ENCODE measurements around the gene CSTPP1. TPM values are rescaled to one million over a fixed set of nuclear protein-coding genes. Genes with fewer than 3 reads are reported as not detected.

The CSTPP1 gene
- total RNA-seq, 4 donors from 2014 or later: 18.3 to 27.0 (median 24.6) TPM

DNA sequence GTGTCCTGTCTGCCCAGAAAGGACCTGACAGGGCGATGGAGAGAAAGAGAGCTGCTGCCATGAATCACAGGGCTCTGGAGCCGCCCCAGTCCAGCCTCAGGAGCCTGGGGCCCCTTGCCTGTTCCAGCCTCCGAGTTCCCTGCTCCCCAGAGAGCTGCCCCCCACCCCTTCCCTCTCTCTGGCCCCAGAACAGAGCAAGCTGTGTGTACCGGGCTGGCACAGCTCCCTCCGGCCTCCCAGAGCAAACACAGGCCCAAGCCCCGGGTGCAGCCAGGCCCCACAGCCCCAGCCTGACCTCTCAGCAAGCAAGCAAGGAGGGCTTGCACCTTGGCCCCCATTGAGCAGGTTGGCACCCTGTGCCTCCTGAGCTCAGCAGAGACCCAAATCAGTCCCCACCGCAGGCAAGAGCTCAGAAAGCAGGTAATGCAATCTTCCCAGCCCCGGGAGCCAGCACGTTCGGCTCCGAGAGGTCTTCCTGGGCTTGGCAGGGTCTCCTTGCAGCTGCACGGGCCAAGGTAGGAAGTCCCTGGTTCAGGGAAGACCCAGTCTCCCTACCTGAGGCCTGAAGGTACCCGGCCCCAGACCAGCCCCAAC, 248.2 kb downstream of the CSTPP1 start:
- WGBS, 2 donors (ENCODE audit: low coverage in 1 of 2): 38% methylated on average over 11 of the region's 13 CpGs; no CpG with 5 or more reads in 1 of the 2 donors
- H3K4me3 ChIP-seq: peak overlapping the region; percentile 44 to 91 (median 69)
- TF ChIP-seq POLR2AphosphoS5 (IDR thresholded peaks at IDR 0.05) (no peak), POLR2A (IDR thresholded peaks at IDR 0.05) (no peak), EP300 (IDR thresholded peaks at IDR 0.05; ENCODE audit: low read depth) (no peak)
- TF ChIP-seq, protein P1, sequence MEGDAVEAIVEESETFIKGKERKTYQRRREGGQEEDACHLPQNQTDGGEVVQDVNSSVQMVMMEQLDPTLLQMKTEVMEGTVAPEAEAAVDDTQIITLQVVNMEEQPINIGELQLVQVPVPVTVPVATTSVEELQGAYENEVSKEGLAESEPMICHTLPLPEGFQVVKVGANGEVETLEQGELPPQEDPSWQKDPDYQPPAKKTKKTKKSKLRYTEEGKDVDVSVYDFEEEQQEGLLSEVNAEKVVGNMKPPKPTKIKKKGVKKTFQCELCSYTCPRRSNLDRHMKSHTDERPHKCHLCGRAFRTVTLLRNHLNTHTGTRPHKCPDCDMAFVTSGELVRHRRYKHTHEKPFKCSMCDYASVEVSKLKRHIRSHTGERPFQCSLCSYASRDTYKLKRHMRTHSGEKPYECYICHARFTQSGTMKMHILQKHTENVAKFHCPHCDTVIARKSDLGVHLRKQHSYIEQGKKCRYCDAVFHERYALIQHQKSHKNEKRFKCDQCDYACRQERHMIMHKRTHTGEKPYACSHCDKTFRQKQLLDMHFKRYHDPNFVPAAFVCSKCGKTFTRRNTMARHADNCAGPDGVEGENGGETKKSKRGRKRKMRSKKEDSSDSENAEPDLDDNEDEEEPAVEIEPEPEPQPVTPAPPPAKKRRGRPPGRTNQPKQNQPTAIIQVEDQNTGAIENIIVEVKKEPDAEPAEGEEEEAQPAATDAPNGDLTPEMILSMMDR (IDR thresholded peaks at IDR 0.05): no peak
- peak overlapping the region; percentile 80 to 92 (median 89) for H3K27ac ChIP-seq
- peaks cover 46% of the 10 kb centered on the region for H3K27me3 ChIP-seq
- no peaks in the 10 kb centered on the region for H3K9me3 ChIP-seq
- intact Hi-C loops (cut with DNase I; ENCODE audit: low total_unique reads) (no loop called here), in situ Hi-C loops (cut with MboI; ENCODE audit: low pct_ligation_motif_present in 1 of 4, low pct_unique_long_range_greater_than_20kb in 1 of 4, low sequenced_read_pairs in 3 of 4) (loop anchor here in 1 of 4 donors (25.0 kb wide), 1 partner anchor 177 kb away; the partner anchor contains the start of gene MYBPC3)
- H3K36me3 ChIP-seq: no peaks in the 10 kb centered on the region
- H3K4me1 ChIP-seq: peaks cover 10 to 43% (median 34%) of the 10 kb centered on the region in 4 donors
- DNase-seq: no peak

DNA sequence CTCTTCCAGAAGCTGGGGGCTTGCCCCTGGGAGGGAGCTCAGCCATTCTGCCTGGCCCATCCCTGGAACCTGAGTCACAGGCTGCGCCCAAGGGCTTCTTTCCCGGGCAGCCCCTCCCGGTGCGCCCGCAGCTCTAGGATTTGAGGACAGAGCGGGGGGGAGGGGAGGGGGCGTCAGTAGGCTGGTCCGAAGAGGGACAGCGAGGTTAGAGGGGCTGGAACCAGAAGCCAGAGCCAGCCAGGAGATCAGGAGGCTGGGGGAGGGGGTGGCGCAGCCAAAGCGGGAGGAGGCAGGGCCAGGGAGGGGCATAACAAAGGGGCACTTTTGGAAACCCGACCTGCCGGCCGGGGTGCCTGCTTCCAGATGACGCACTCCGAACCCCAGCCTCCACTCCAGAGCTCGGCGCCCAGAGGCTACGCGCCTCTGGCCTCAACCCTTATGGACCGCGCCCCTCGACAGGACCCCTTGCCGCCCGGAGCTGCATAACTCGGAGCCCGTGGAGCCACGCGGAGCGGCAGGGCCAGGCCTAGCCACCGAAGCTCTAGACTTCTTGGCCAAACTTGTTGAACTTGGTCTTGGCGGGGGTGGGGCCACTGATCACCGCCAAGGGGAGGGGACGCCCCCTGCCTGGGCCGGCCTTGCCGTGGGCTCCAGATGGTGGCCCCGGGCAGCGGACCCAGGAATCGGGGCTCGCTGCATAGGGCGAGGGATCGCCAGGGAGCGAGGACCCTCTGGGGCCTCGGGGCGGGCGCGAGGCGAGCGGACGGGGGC, 248.9 kb downstream of the CSTPP1 start:
- intact Hi-C loops (cut with DNase I; ENCODE audit: low total_unique reads): no loop called here
- 20 to 21% methylated on average over 2 to 30 of the region's 50 CpGs for WGBS, 2 donors (ENCODE audit: low coverage in 1 of 2)
- in situ Hi-C loops (cut with MboI; ENCODE audit: low pct_ligation_motif_present in 1 of 4, low pct_unique_long_range_greater_than_20kb in 1 of 4, low sequenced_read_pairs in 3 of 4): loop anchor here in 1 of 4 donors (25.0 kb wide), 1 partner anchor 177 kb away; the partner anchor contains the start of gene MYBPC3
- H3K27ac ChIP-seq: peak overlapping the region; percentile 80 to 92 (median 89)
- peak overlapping the region; percentile 44 to 91 (median 69) for H3K4me3 ChIP-seq
- no peaks in the 10 kb centered on the region for H3K9me3 ChIP-seq
- DNase-seq: peak; percentile 39
- peaks cover 46% of the 10 kb centered on the region for H3K27me3 ChIP-seq
- H3K4me1 ChIP-seq: peaks cover 10 to 43% (median 34%) of the 10 kb centered on the region in 4 donors
- H3K36me3 ChIP-seq: no peaks in the 10 kb centered on the region
- TF ChIP-seq POLR2AphosphoS5 (IDR thresholded peaks at IDR 0.05) (peak; percentile 10 to 54 (median 23)), POLR2A (IDR thresholded peaks at IDR 0.05) (peak; percentile 22), EP300 (IDR thresholded peaks at IDR 0.05; ENCODE audit: low read depth) (no peak)

DNA sequence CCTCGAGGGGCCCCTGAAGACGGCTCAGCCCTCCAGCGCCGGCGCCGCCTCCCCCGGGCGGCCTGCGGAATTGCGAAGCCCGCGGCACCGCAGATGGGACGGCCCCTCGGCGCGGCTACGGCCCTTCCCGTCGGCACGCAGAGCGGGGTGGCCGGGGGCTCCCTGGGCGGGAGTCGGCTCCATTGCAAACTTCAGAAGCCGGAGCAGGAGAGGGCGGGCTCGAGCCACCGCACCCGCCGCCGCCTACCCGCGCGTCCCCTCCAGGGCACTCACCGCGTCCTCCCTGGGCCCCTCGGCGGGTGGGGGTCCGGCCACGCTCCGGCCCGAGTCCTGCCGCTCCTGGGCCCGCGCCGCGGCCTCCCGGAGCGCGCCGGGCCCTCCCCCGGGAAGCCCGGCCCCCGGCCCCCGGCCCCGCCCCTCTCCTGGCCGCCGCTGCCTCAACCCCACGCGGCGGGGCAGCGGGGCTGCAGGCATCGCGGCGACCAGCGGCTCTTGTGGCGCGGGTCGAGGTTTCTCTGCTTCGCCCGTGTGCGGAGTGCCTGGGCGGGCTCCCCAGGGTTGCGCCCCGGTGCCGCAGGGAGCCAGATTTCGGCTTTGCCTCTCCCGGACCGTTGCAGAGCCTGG, 249.6 kb downstream of the CSTPP1 start, which contains the start of gene PACSIN3:
Gene PACSIN3, minus strand, starts transcription at position 359 of the 624 bp plus-strand sequence. CDS start 3,707 bp downstream, outside the sequence.
- Histone ChIP-seq H3K36me3 (no peaks in the 10 kb centered on the region), H3K27me3 (peaks cover 46% of the 10 kb centered on the region), H3K27ac (peak within 1 kb of the TSS; percentile 80 to 92 (median 89)), H3K4me1 (peaks cover 10 to 43% (median 34%) of the 10 kb centered on the region in 4 donors), H3K4me3 (peak within 1 kb of the TSS; percentile 44 to 91 (median 69)), H3K9me3 (no peaks in the 10 kb centered on the region)
- in situ Hi-C loops (cut with MboI; ENCODE audit: low pct_ligation_motif_present in 1 of 4, low pct_unique_long_range_greater_than_20kb in 1 of 4, low sequenced_read_pairs in 3 of 4): loop anchor here in 1 of 4 donors (25.0 kb wide), 1 partner anchor 176 kb away; the partner anchor contains the start of gene MYBPC3
- WGBS, 2 donors (ENCODE audit: low coverage in 1 of 2): 1% methylated on average over 36 of the region's 80 CpGs; no CpG with 5 or more reads in 1 of the 2 donors
- intact Hi-C loops (cut with DNase I; ENCODE audit: low total_unique reads): no loop called here
- TF ChIP-seq EP300 (IDR thresholded peaks at IDR 0.05; ENCODE audit: low read depth): no peak
- TF ChIP-seq, protein P1 (IDR thresholded peaks at IDR 0.05): peak in 1 of 5 experiments; percentile 39
- DNase-seq: peak; percentile 61

DNA sequence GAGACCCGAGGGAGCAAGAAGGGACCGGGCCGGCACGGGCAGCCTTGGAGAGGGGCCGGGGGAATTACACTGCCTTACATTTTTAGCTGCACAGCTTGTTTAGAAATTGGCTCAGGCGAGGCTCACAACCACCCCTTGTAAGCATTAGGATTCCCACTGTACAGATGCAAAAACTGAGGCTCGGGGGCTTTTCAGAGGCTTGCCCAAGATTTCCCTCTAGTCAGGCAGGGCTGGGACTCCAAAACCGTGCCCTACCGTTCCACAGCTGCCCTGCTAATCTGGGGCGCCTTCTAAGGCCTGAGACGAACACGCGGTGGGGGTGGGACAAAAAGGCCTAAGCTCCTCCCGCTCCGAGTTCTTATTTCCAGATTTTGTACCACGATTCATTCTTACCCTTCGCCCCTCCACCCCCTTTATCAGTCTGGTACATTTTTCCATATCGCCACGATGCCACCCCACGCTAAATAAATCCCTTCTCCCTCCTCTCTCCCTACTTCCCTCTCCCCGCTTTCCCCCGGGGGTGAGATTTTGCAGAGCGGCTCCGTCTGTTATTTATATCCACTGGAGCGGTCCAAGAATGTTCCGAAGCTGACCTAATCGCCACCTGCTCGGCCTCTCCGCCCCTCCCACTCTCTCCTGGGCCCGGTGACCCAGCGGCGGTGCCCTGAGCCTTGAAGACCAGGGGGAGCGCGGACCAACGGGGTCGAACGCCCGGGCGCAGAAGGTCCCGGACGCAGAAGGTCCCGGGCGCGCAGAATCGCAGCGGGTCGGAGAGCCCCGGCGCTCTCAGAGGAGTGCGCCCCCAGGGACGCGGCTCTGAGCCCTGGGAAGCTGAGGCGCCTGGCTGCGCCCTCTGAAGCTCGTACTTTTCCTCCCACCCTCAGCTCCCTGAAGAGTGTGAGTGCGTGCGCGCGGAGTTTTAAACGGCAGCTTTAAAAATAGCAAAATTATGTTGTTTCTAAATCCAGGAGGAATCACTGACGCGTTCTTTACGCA, 250.4 kb downstream of the CSTPP1 start:
- H3K36me3 ChIP-seq: no peaks in the 10 kb centered on the region
- TF ChIP-seq POLR2AphosphoS5 (IDR thresholded peaks at IDR 0.05): peak in 2 of 3 donors; percentile 3 to 43
- TF ChIP-seq EP300 (IDR thresholded peaks at IDR 0.05; ENCODE audit: low read depth): no peak
- DNase-seq: peak; percentile 51
- no peaks in the 10 kb centered on the region for H3K9me3 ChIP-seq
- in situ Hi-C loops (cut with MboI; ENCODE audit: low pct_ligation_motif_present in 1 of 4, low pct_unique_long_range_greater_than_20kb in 1 of 4, low sequenced_read_pairs in 3 of 4): loop anchor here in 1 of 4 donors (25.0 kb wide), 1 partner anchor 175 kb away; the partner anchor contains the start of gene MYBPC3
- intact Hi-C loops (cut with DNase I; ENCODE audit: low total_unique reads): no loop called here
- peak overlapping the region; percentile 35 to 91 (median 69) for H3K4me3 ChIP-seq
- peaks cover 10 to 43% (median 34%) of the 10 kb centered on the region in 4 donors for H3K4me1 ChIP-seq
- H3K27ac ChIP-seq: peak overlapping the region; percentile 80 to 92 (median 89)
- H3K27me3 ChIP-seq: peaks cover 46% of the 10 kb centered on the region
- 2% methylated on average over 18 to 60 of the region's 63 CpGs for WGBS, 2 donors (ENCODE audit: low coverage in 1 of 2)
